ENCODE measurements around the gene RSPO4.

DNA sequence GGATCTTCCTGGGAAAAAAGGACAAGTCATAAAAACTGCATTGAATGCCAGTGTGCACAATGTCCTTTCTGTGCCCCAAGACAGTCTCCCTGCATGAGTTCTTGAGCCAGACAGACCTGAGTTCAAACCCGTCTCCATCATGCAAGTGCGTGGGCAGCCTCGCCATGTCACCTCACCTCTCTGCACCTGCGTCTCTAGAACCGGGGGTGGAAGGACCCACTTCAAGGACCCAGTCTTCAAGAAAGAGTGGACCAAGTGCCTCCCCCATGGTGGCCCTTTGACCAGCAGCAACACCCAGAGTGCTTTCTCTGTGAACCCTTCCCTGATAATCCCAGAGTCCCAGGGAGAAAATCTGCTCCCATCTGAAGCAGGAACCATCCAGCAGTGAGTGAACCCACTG is 62.5 kb downstream of the RSPO4 start:
- TF ChIP-seq JUNB (IDR thresholded peaks at IDR 0.05; ENCODE audit: unreplicated experiment) = no peak
- TF ChIP-seq POLR2AphosphoS5 (IDR thresholded peaks at IDR 0.05; ENCODE audit: low read depth) = no peak

Measured in GM23338 (cell line).